Neural cell (in vitro differentiated cells): ENCODE measurements around the gene MLC1.

Experiments
- EP300 ChIP-seq: fragments of 450-650 bp; conservative IDR thresholded peaks from 2 replicates; pipeline ENCODE4 v1.6.1; 2014; ENCODE audit warnings: antibody characterized with exemption, mild to moderate bottlenecking, moderate library complexity; ENCODE audit not compliant: poor library complexity, severe bottlenecking
- MXI1 ChIP-seq: fragments of 450-650 bp; conservative IDR thresholded peaks from 2 replicates; pipeline ENCODE4 v1.6.1; 2014; ENCODE audit warnings: antibody characterized with exemption, mild to moderate bottlenecking; ENCODE audit not compliant: poor library complexity, severe bottlenecking
- TF ChIP-seq, protein P1 (sequence below): fragments of 450-650 bp; IDR thresholded peaks from 2 replicates; pipeline ENCODE4 v1.5.1; 2014; ENCODE audit warnings: antibody characterized with exemption, mild to moderate bottlenecking, moderate library complexity; ENCODE audit not compliant: poor library complexity, severe bottlenecking
- TF ChIP-seq, protein P2 (sequence below): IDR thresholded peaks from 2 replicates; pipeline ENCODE4 v1.6.1; 2012; ENCODE audit warnings: borderline replicate concordance

DNA sequence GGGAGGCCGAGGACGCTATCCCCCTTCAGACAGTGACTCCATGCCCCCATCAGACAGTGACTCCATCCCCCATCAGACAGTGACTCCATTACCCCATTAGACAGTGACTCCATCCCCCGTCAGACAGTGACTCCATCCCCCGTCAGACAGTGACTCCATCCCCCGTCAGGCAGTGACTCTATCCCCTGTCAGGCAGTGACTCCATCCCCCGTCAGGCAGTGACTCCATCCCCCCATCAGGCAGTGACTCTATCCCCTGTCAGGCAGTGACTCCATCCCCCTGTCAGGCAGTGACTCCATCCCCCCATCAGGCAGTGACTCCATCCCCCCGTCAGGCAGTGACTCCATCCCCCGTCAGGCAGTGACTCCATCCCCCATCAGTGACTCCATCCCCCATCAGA is 18.0 kb downstream of the MLC1 start:
- TF ChIP-seq, protein P1, sequence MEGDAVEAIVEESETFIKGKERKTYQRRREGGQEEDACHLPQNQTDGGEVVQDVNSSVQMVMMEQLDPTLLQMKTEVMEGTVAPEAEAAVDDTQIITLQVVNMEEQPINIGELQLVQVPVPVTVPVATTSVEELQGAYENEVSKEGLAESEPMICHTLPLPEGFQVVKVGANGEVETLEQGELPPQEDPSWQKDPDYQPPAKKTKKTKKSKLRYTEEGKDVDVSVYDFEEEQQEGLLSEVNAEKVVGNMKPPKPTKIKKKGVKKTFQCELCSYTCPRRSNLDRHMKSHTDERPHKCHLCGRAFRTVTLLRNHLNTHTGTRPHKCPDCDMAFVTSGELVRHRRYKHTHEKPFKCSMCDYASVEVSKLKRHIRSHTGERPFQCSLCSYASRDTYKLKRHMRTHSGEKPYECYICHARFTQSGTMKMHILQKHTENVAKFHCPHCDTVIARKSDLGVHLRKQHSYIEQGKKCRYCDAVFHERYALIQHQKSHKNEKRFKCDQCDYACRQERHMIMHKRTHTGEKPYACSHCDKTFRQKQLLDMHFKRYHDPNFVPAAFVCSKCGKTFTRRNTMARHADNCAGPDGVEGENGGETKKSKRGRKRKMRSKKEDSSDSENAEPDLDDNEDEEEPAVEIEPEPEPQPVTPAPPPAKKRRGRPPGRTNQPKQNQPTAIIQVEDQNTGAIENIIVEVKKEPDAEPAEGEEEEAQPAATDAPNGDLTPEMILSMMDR: no peak
- TF ChIP-seq, protein P2, sequence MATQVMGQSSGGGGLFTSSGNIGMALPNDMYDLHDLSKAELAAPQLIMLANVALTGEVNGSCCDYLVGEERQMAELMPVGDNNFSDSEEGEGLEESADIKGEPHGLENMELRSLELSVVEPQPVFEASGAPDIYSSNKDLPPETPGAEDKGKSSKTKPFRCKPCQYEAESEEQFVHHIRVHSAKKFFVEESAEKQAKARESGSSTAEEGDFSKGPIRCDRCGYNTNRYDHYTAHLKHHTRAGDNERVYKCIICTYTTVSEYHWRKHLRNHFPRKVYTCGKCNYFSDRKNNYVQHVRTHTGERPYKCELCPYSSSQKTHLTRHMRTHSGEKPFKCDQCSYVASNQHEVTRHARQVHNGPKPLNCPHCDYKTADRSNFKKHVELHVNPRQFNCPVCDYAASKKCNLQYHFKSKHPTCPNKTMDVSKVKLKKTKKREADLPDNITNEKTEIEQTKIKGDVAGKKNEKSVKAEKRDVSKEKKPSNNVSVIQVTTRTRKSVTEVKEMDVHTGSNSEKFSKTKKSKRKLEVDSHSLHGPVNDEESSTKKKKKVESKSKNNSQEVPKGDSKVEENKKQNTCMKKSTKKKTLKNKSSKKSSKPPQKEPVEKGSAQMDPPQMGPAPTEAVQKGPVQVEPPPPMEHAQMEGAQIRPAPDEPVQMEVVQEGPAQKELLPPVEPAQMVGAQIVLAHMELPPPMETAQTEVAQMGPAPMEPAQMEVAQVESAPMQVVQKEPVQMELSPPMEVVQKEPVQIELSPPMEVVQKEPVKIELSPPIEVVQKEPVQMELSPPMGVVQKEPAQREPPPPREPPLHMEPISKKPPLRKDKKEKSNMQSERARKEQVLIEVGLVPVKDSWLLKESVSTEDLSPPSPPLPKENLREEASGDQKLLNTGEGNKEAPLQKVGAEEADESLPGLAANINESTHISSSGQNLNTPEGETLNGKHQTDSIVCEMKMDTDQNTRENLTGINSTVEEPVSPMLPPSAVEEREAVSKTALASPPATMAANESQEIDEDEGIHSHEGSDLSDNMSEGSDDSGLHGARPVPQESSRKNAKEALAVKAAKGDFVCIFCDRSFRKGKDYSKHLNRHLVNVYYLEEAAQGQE: no peak
- TF ChIP-seq EP300 (no peak), MXI1 (no peak)
